Metanephros (tissue), 1 donor: ENCODE measurements around the gene JAM2. TPM values are rescaled to one million over a fixed set of nuclear protein-coding genes. Genes with fewer than 3 reads are reported as not detected.

Source experiments
- total RNA-seq: library from RNA; depleted of rRNA; stranded (reverse); fragments of >200 nt; gene quantifications from one replicate; pipeline ENCODE4 v1.2.3, GENCODE V29; 2014

JAM2 gene, protein sequence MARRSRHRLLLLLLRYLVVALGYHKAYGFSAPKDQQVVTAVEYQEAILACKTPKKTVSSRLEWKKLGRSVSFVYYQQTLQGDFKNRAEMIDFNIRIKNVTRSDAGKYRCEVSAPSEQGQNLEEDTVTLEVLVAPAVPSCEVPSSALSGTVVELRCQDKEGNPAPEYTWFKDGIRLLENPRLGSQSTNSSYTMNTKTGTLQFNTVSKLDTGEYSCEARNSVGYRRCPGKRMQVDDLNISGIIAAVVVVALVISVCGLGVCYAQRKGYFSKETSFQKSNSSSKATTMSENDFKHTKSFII
- total RNA-seq, result 12.1 TPM

DNA sequence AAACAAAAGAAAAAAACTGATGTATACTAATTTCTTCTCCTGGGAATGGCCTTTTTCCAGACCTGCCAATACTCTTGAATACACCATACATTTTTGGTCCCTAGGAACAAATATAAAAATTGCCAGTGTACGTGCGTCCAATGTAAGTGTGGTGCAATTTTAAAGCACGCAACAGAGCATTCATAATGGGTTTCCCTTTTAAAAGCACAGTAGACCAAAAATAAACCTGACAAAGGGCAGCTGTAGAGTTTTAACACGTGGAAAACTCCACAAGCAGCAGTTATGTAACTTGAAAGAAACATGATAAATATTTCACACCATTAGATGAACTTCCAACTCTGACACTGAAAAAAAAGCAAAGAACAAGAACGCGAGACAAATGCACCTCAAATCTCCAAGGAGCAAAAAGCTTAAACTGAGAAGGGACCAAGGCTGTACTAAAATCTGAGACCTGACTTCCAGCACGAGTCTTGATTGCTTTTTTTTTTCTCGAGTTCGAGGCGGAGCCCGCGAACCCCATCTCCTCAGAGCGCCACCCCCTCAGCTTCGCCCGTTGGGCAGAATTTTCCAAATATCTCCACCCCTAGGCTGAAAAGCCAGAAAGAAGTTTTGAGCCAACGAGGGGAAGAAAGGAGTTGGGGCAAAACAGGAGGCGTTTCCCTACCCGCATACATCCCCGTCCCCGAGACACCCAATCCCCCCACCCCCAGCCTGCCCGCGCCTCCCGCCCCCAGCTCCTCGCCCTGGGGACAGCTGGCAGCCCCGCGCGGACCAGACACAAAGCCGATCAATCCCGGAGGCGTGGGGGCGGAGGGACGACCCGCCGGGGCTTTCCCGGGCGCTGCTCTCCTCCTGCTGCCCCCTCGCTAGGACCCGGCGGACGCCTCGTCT, at the start of gene JAM2:
JAM2 (plus strand) TSS at position 599 of the 891 bp plus-strand sequence. CDS start 564 bp downstream, outside the sequence.

DNA sequence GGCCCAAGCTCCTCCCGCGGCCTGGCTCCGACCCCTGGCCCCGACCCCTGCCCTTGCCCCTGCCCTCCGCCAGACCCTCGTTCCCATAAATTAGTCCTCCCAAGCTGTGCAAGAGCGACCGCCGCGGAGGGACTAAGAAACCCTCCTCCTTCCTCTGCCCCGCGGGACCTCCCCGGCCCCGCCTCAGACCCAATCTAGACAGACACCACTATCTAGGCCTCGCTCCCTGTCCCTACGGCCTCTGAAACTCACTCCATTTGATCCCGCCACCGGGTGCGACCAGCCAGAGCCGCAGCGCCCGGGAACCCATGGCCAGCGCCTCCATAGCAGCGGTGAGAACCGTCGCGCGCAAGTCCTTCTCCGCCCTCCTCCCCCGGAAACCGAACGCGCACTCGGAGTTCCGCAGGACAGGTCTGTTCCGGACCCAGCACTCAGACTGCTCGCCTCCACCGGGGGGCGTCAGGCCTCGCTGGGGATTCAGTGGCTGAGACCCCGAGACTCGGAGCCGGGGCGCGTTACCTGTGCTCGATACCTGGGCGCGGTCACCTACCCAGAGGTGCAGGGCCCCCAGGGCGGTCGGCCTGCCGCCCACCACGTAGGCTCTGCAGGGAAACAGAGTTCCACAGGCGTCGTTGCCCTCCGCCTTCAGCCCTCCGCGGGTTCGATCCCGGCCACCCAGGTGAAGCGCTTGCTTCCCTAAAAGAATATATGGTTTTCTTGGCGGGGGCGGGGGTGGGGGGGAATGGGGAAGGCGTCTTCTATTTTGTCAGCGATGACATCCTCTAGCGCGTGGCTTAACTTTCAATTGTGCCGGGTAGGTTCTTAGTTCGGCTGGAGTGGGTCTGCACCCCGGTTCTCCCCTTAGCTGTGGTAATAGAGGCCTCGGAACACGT, 31.7 kb upstream of the JAM2 start, which contains the start of gene MRPL39:
MRPL39 (minus strand) TSS at position 331 of the 893 bp plus-strand sequence; CDS start at position 325, 6 bp downstream.

DNA sequence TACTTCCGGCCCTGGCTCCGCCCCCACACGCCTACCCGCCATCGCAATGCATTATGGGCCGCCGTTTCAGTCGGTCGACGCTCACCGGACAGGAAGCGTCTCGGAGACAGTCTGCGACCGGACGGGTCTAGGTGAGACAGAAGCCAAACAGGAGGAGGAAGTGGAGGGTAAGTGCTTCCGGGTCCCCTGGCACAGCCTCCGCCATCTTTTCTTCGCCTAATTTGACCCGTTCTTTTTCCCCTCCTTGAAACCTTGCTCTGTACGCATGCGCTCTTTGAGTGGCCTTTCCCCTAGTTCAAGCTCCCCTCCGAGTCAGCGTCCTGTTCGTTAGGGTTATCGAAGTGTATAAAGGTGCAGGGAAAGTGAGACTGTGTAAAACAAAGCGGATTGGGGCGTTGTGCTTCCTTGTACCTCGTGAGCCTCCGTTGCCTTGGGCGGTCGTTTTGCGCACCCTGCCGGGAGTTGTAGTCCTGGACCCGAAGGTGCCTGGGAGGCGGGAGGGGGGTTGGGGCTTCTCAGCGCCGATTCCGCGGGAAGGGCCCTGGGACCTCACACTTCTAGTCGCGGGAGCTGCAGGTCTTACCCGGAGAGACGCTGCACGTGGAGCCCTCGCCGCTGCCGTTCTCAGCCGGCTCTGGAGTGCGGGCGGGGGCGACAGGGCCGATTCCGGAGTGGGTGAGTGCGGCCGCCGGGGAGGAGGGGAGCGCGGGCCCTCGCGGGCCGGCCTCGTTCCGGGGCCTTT, 96.0 kb downstream of the JAM2 start, which contains the start of the genes ATP5PF and GABPA:
ATP5PF (minus strand) TSS at position 1 of the 742 bp plus-strand sequence. CDS start 5,110 bp downstream, outside the sequence.
GABPA (plus strand) TSS at position 69 of the 742 bp plus-strand sequence. CDS start 6,627 bp downstream, outside the sequence.

Other genes starting within 250 kb of the JAM2 start
- 37.8 TPM for gene MRPL39, start 31.8 kb upstream of the JAM2 start, total RNA-seq
- 88.6 TPM for gene ATP5PF, start 95.6 kb downstream of the JAM2 start, total RNA-seq
- 31.8 TPM for gene GABPA, start 95.7 kb downstream of the JAM2 start, total RNA-seq